Liver (tissue), 9 donors: ENCODE data around the gene ATF1. TPM values are rescaled to one million over a fixed set of nuclear protein-coding genes. Genes with fewer than 3 reads are reported as not detected.
"Not testable (repeated sequence)": the region's sequence is repeated elsewhere in the genome, so short reads cannot be mapped to it uniquely, and the experiment has no call there.

Source experiments
- DNase-seq: peaks from one replicate; pipeline ENCODE4 v3.0.0-alpha.2; 2017; ENCODE audit warnings: low spot score
- H3K27ac ChIP-seq, 2 donors: one replicate each; pipeline ENCODE4 v1.7.0; 2013; ENCODE audit warnings: inconsistent platforms in 2 of 2, low read length in 2 of 2, control low read depth in 1 of 2, low read depth in 1 of 2, mild to moderate bottlenecking in 1 of 2
- H3K27me3 ChIP-seq, 4 donors: one replicate each; pipeline versions ENCODE4 v1.6.1 to v1.7.0; 2013; ENCODE audit warnings: low read length in 3 of 4, inconsistent platforms in 1 of 4, mild to moderate bottlenecking in 1 of 4, moderate library complexity in 1 of 4; ENCODE audit not compliant: control insufficient read depth in 4 of 4, insufficient read depth in 4 of 4
- H3K36me3 ChIP-seq, 4 donors: one replicate each; pipeline versions ENCODE4 v1.6.1 to v1.7.0; 2013; ENCODE audit warnings: low read length in 3 of 4, mild to moderate bottlenecking in 3 of 4, low read depth in 1 of 4, moderate library complexity in 1 of 4; ENCODE audit not compliant: control insufficient read depth in 4 of 4, insufficient read depth in 3 of 4
- H3K4me1 ChIP-seq, 4 donors: one replicate each; pipeline versions ENCODE4 v1.6.1 to v1.7.0; 2013; ENCODE audit warnings: low read length in 3 of 4, mild to moderate bottlenecking in 3 of 4, moderate library complexity in 1 of 4; ENCODE audit not compliant: control insufficient read depth in 4 of 4, insufficient read depth in 4 of 4
- H3K4me3 ChIP-seq, 3 donors: one replicate each; pipeline versions ENCODE4 v1.6.1 to v1.7.0; 2013; ENCODE audit warnings: low read length in 3 of 3, control low read depth in 1 of 3, low read depth in 1 of 3, mild to moderate bottlenecking in 1 of 3
- H3K9ac ChIP-seq, 2 donors: one replicate each; pipeline ENCODE4 v1.7.0; 2013; ENCODE audit warnings: low read length in 2 of 2, mild to moderate bottlenecking in 2 of 2, moderate library complexity in 2 of 2, control low read depth in 1 of 2, low read depth in 1 of 2
- H3K9me3 ChIP-seq, 4 donors: one replicate each; pipeline versions ENCODE4 v1.6.1 to v1.7.0; 2013; ENCODE audit warnings: low read length in 3 of 4; ENCODE audit not compliant: control insufficient read depth in 4 of 4
- EGR1 ChIP-seq, 2 donors: IDR thresholded peaks; 2 replicates each; pipeline ENCODE4 v1.6.1; 2016 to 2018; ENCODE audit warnings: antibody characterized with exemption in 2 of 2, low read depth in 2 of 2
- FOXA1 ChIP-seq: IDR thresholded peaks from 2 replicates; pipeline ENCODE4 v1.6.1; 2016; ENCODE audit warnings: antibody characterized with exemption
- FOXA2 ChIP-seq: IDR thresholded peaks from 2 replicates; pipeline ENCODE4 v1.6.1; 2016; ENCODE audit warnings: antibody characterized with exemption
- HNF4A ChIP-seq, 2 donors: conservative IDR thresholded peaks; 2 replicates each; pipeline ENCODE4 v1.6.1; 2016; ENCODE audit warnings: antibody characterized with exemption in 2 of 2, mild to moderate bottlenecking in 2 of 2
- HNF4G ChIP-seq: IDR thresholded peaks from 2 replicates; pipeline ENCODE4 v1.6.1; 2016; ENCODE audit warnings: antibody characterized with exemption
- JUND ChIP-seq, 2 donors: IDR thresholded peaks; 2 replicates each; pipeline ENCODE4 v1.6.1; 2016; ENCODE audit warnings: antibody characterized with exemption in 2 of 2
- MAX ChIP-seq: IDR thresholded peaks from 2 replicates; pipeline ENCODE4 v1.6.1; 2016; ENCODE audit warnings: antibody characterized with exemption
- NR2F2 ChIP-seq: IDR thresholded peaks from 2 replicates; pipeline ENCODE4 v1.6.1; 2016; ENCODE audit warnings: antibody characterized with exemption
- RAD21 ChIP-seq, 2 donors: IDR thresholded peaks; 2 replicates each; pipeline ENCODE4 v1.6.1; 2016; ENCODE audit warnings: antibody characterized with exemption in 2 of 2, mild to moderate bottlenecking in 2 of 2
- REST ChIP-seq: IDR thresholded peaks from 2 replicates; pipeline ENCODE4 v1.6.1; 2016; ENCODE audit warnings: antibody characterized with exemption, mild to moderate bottlenecking
- SP1 ChIP-seq: IDR thresholded peaks from 2 replicates; pipeline ENCODE4 v1.6.1; 2018; ENCODE audit warnings: antibody characterized with exemption, mild to moderate bottlenecking
- TAF1 ChIP-seq: conservative IDR thresholded peaks from 2 replicates; pipeline ENCODE4 v1.6.1; 2016; ENCODE audit warnings: antibody characterized with exemption, mild to moderate bottlenecking
- YY1 ChIP-seq: IDR thresholded peaks from 2 replicates; pipeline ENCODE4 v1.6.1; 2016; ENCODE audit warnings: antibody characterized with exemption, mild to moderate bottlenecking
- WGBS: extraction: QIAGEN DNeasy Blood & Tissue Kit; methylation state at CpG from one replicate; pipeline ENCODE4 v1.1.7; 2013; 5-methylcytosine and 5-hydroxymethylcytosine counted together
- polyA plus RNA-seq, 2 donors: library from polyadenylated mRNA; stranded (reverse) in 1 of 2; unstranded in 1 of 2; fragments of 200-250 nt in 1 of 2; fragments of >200 nt in 1 of 2; fragmentation: Nextera tagmentation in 1 of 2; extraction: Ambion mirVana in 1 of 2; gene quantifications; one replicate each; pipeline versions ENCODE4 v1.2.1 to v1.2.3, GENCODE V29; 2013 to 2015
- total RNA-seq, 2 donors: library from RNA; depleted of rRNA; stranded (reverse); fragments of >200 nt; gene quantifications; one replicate each; pipeline ENCODE4 v1.2.3, GENCODE V29; 2014
- TF ChIP-seq, protein P1 (sequence below): fragments of 150-350 bp; IDR thresholded peaks from 2 replicates; pipeline ENCODE4 v1.5.1; 2017; ENCODE audit warnings: improper control_type of control experiment, low read depth, low read length; ENCODE audit not compliant: missing input control
- TF ChIP-seq, protein P2 (sequence below): IDR thresholded peaks from 2 replicates; pipeline ENCODE4 v1.6.1; 2016; ENCODE audit warnings: antibody characterized with exemption
- TF ChIP-seq, protein P3 (sequence below): IDR thresholded peaks from 2 replicates; pipeline ENCODE4 v1.6.1; 2016; ENCODE audit warnings: antibody characterized with exemption
- donor health status: healthy.
- donor health status: healthy.
- donor health status: healthy.
- donor health status: healthy.
- donor health status: healthy.

The ATF1 gene
- total and polyA plus RNA-seq, 4 donors = 6.3 to 17.0 (median 8.3) TPM

DNA sequence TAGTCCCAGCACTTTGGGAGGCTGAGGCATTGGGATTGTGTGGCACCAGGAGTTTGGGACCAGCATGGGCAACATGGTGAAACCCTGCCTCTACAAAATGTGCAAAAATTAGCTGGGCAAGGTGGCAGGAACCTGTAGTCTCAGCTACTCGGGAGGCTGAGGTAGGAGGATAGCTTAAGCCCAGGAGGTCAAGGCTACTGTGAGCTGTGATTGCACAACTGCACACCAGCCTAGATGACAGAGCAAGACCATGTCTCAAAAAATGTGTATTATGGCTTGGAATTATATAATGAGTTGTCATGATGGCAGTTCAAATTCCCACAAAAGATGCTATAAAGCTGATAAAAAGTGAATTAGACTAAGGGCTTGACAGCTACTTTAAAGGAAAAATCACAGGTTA lies 58.2 kb downstream of the ATF1 start:
- peaks cover 3 to 14% (median 8%) of the 10 kb centered on the region in 4 donors for H3K36me3 ChIP-seq
- H3K4me3 ChIP-seq = no peak overlapping the region
- no peak overlapping the region for H3K27ac ChIP-seq
- peaks cover 2 to 9% (median 6%) of the 10 kb centered on the region in 4 donors for H3K4me1 ChIP-seq
- DNase-seq = no peak
- TF ChIP-seq, protein P1, sequence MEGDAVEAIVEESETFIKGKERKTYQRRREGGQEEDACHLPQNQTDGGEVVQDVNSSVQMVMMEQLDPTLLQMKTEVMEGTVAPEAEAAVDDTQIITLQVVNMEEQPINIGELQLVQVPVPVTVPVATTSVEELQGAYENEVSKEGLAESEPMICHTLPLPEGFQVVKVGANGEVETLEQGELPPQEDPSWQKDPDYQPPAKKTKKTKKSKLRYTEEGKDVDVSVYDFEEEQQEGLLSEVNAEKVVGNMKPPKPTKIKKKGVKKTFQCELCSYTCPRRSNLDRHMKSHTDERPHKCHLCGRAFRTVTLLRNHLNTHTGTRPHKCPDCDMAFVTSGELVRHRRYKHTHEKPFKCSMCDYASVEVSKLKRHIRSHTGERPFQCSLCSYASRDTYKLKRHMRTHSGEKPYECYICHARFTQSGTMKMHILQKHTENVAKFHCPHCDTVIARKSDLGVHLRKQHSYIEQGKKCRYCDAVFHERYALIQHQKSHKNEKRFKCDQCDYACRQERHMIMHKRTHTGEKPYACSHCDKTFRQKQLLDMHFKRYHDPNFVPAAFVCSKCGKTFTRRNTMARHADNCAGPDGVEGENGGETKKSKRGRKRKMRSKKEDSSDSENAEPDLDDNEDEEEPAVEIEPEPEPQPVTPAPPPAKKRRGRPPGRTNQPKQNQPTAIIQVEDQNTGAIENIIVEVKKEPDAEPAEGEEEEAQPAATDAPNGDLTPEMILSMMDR = no peak
- TF ChIP-seq, protein P2, sequence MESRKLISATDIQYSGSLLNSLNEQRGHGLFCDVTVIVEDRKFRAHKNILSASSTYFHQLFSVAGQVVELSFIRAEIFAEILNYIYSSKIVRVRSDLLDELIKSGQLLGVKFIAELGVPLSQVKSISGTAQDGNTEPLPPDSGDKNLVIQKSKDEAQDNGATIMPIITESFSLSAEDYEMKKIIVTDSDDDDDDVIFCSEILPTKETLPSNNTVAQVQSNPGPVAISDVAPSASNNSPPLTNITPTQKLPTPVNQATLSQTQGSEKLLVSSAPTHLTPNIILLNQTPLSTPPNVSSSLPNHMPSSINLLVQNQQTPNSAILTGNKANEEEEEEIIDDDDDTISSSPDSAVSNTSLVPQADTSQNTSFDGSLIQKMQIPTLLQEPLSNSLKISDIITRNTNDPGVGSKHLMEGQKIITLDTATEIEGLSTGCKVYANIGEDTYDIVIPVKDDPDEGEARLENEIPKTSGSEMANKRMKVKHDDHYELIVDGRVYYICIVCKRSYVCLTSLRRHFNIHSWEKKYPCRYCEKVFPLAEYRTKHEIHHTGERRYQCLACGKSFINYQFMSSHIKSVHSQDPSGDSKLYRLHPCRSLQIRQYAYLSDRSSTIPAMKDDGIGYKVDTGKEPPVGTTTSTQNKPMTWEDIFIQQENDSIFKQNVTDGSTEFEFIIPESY = no peak
- no peak for TF ChIP-seq HNF4A (conservative IDR thresholded peaks at IDR 0.05)
- no peak for TF ChIP-seq NR2F2
- no peak for TF ChIP-seq HNF4G
- TF ChIP-seq FOXA1 = no peak
- TF ChIP-seq, protein P3, sequence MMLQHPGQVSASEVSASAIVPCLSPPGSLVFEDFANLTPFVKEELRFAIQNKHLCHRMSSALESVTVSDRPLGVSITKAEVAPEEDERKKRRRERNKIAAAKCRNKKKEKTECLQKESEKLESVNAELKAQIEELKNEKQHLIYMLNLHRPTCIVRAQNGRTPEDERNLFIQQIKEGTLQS = no peak
- TF ChIP-seq JUND (IDR thresholded peaks at IDR 0.05) = no peak
- no peak for TF ChIP-seq EGR1 (IDR thresholded peaks at IDR 0.05; ENCODE audit: low read depth in 2 of 2)
- no peak for TF ChIP-seq REST
- no peak for TF ChIP-seq YY1
- no peak for TF ChIP-seq TAF1
- TF ChIP-seq MAX = no peak
- no peak for TF ChIP-seq FOXA2
- no peak for TF ChIP-seq RAD21 (IDR thresholded peaks at IDR 0.05)
- no peak for TF ChIP-seq SP1
- no peak overlapping the region for H3K9ac ChIP-seq
- 84% methylated on average over 1 of the region's 1 CpG for WGBS
- no peaks in the 10 kb centered on the region for H3K27me3 ChIP-seq
- H3K9me3 ChIP-seq = no peaks in the 10 kb centered on the region

DNA sequence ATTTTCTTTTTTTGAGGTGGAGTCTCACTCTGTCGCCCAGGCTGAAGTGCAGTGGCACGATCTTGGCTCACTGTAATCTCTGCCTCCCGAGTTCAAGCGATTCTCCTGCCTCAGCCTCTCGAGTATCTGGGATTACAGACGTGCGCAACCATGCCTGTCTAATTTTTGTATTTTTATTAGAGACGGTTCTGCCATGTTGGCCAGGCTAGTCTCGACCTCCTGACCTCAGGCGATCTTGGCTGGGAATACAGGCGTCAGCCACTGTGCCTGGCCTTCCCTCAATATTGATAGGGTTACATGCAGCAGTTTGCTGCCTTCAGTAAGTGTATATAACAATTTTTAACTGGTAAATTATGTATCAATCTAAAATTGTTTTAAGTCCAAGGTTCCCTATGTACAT lies 59.8 kb downstream of the ATF1 start:
- WGBS = 83% methylated on average over 11 of the region's 11 CpGs
- not testable (repeated sequence) for H3K36me3 ChIP-seq, H3K27me3 ChIP-seq, H3K27ac ChIP-seq, H3K4me3 ChIP-seq, H3K4me1 ChIP-seq, H3K9me3 ChIP-seq, DNase-seq, H3K9ac ChIP-seq
